K562 (cell line): Measurements from ENCODE around the gene OR10G4. TPM values are rescaled to one million over a fixed set of nuclear protein-coding genes. Genes with fewer than 3 reads are reported as not detected.

Experiments used
- ATF3 ChIP-seq, 2 experiments: fragments of 450-650 bp in 1 of 2; sonication (generic) in 1 of 2; formaldehyde crosslinking in 1 of 2; IDR thresholded peaks in 1 of 2; conservative IDR thresholded peaks in 1 of 2; 2 replicates each; pipeline versions ENCODE4 v1.6.1 to v1.8.1; 2016 to 2023; ENCODE audit warnings: mild to moderate bottlenecking in 2 of 2, moderate library complexity in 2 of 2, inconsistent platforms in 1 of 2, missing genetic modification reagents in 1 of 2
- ATF7 ChIP-seq: fragments of 450-650 bp; IDR thresholded peaks from 2 replicates; pipeline ENCODE4 v1.7.1; 2014; ENCODE audit warnings: mild to moderate bottlenecking, moderate library complexity
- CLOCK ChIP-seq: fragments of 250-450 bp; sonication (Bioruptor Pico); IDR thresholded peaks from 2 replicates; pipeline ENCODE4 v1.4.0; 2020; ENCODE audit warnings: mild to moderate bottlenecking, moderate library complexity, borderline replicate concordance
- DDX20 ChIP-seq: fragments of 450-650 bp; IDR thresholded peaks from 2 replicates; pipeline ENCODE4 v1.6.1; 2016; ENCODE audit warnings: missing genetic modification characterization, low read depth, mild to moderate bottlenecking, missing compliant biosample characterization, moderate library complexity
- GABPB1 ChIP-seq: sonication (generic); formaldehyde crosslinking; IDR thresholded peaks from 2 replicates; pipeline ENCODE4 v1.8.0; 2022; ENCODE audit warnings: mild to moderate bottlenecking, missing genetic modification reagents
- HCFC1 ChIP-seq: IDR thresholded peaks from 2 replicates; pipeline ENCODE4 v1.6.1; 2012; ENCODE audit warnings: low read depth, low read length, improper control_type of control experiment
- HNRNPLL ChIP-seq: fragments of 200-400 bp; formaldehyde crosslinking; IDR thresholded peaks from 2 replicates; pipeline ENCODE4 v1.6.1; 2017; ENCODE audit warnings: low read length, low read depth, mild to moderate bottlenecking; ENCODE audit not compliant: poor library complexity, severe bottlenecking
- MLLT1 ChIP-seq, 2 experiments: fragments of 450-650 bp; IDR thresholded peaks; 2 replicates each; pipeline ENCODE4 v1.6.1; 2016
- MTA1 ChIP-seq: fragments of 450-650 bp; IDR thresholded peaks from 2 replicates; pipeline ENCODE4 v1.6.1; 2017; ENCODE audit warnings: borderline replicate concordance
- PHB2 ChIP-seq: fragments of 450-650 bp; IDR thresholded peaks from 2 replicates; pipeline ENCODE4 v1.6.1; 2017; ENCODE audit warnings: low read depth
- PKNOX1 ChIP-seq: fragments of 450-650 bp; IDR thresholded peaks from 2 replicates; pipeline ENCODE4 v1.6.1; 2016
- RFX1 ChIP-seq: fragments of 450-650 bp; IDR thresholded peaks from 2 replicates; pipeline ENCODE4 v1.6.1; 2016; ENCODE audit warnings: mild to moderate bottlenecking, moderate library complexity
- SLC30A9 ChIP-seq: fragments of 250-450 bp; sonication (Bioruptor Pico); IDR thresholded peaks from 2 replicates; pipeline ENCODE4 v1.8.0; 2022; ENCODE audit warnings: mild to moderate bottlenecking, moderate library complexity
- SMARCB1 ChIP-seq: IDR thresholded peaks from 2 replicates; pipeline ENCODE4 v1.6.1; 2011; ENCODE audit warnings: improper control_type of control experiment, low read depth; ENCODE audit not compliant: insufficient read length
- SOX6 ChIP-seq: fragments of 450-650 bp; IDR thresholded peaks from 2 replicates; pipeline ENCODE4 v1.6.1; 2014; ENCODE audit warnings: mild to moderate bottlenecking
- TAF1 ChIP-seq: IDR thresholded peaks from 2 replicates; pipeline ENCODE4 v1.6.1; 2011; ENCODE audit warnings: mild to moderate bottlenecking, low read length, moderate library complexity; ENCODE audit not compliant: insufficient read depth, control insufficient read depth, severe bottlenecking; ENCODE audit errors: extremely low read depth
- TAF9B ChIP-seq: fragments of 450-650 bp; IDR thresholded peaks from 2 replicates; pipeline ENCODE4 v1.6.1; 2018; ENCODE audit warnings: mild to moderate bottlenecking; ENCODE audit not compliant: partially characterized antibody
- WHSC1 ChIP-seq: IDR thresholded peaks from one replicate; pipeline ENCODE4 v1.6.1; 2012; ENCODE audit warnings: low read length, control low read depth, inconsistent platforms
- ZNF232 ChIP-seq: sonication (generic); formaldehyde crosslinking; IDR thresholded peaks from 2 replicates; pipeline ENCODE4 v1.8.0; 2022; ENCODE audit warnings: mild to moderate bottlenecking, missing genetic modification reagents
- ZNF316 ChIP-seq: fragments of 450-650 bp; IDR thresholded peaks from 2 replicates; pipeline ENCODE4 v1.6.1; 2016
- ZNF766 ChIP-seq: fragments of 200-800 bp; sonication (Bioruptor generic); conservative IDR thresholded peaks from 2 replicates; pipeline ENCODE4 v1.6.1; 2016; ENCODE audit warnings: missing genetic modification characterization, missing compliant biosample characterization
- polyA plus RNA-seq, 8 experiments: library from polyadenylated mRNA; depleted of rRNA in 4 of 8; stranded (reverse) in 5 of 8; unstranded in 3 of 8; fragments of >200 nt; fragmentation: Nextera tagmentation in 2 of 8; fragmentation: Illumina TruSeq in 1 of 8; extraction: Ambion mirVana in 2 of 8; extraction: Trizol in 1 of 8; gene quantifications; 2 replicates each; pipeline versions ENCODE4 v1.2.1 to v1.2.3, GENCODE V29; 2011 to 2014; ENCODE audit warnings: inconsistent platforms in 1 of 8, missing spikeins in 1 of 8
- total RNA-seq, 7 experiments: library from RNA; depleted of rRNA in 6 of 7; stranded (reverse); fragments of >200 nt in 6 of 7; fragmentation: Illumina TruSeq in 2 of 7; extraction: Trizol in 2 of 7; gene quantifications; 2 replicates each; pipeline versions ENCODE4 v1.2.1 to v1.2.3, GENCODE V29; 2011 to 2021; ENCODE audit warnings: low replicate concordance in 1 of 7

The OR10G4 gene
- total and polyA plus RNA-seq, 9 of the 15 experiments (the other 6 are each of a cell fraction or from before 2014, with no cell fraction given), result not detected

GRCh38 chr11:123977731-123978347 lies 35.0 kb upstream of the OR10G4 start, which contains the start of gene OR10S1 (continued):
- no peak for TF ChIP-seq CLOCK (CRISPR knock-in tag)
- no peak for TF ChIP-seq ZNF232
- TF ChIP-seq MLLT1 (IDR thresholded peaks at IDR 0.05), result no peak
- 0 out of 2 replicates have a peak, but pooled peaks have one; percentile 28 for TF ChIP-seq SOX6
- TF ChIP-seq MTA1, result no peak
- no peak for TF ChIP-seq DDX20 (tag)
- no peak for TF ChIP-seq RFX1
- peak; percentile 38; the same call in 1 of the 2 replicates for TF ChIP-seq ATF3 (IDR thresholded peaks at IDR 0.05)
- TF ChIP-seq ATF3 (CRISPR knock-in tag; conservative IDR thresholded peaks at IDR 0.05), result no peak
- peak; percentile 13; the same call in 1 of the 2 replicates for TF ChIP-seq ZNF316
- TF ChIP-seq SMARCB1, result no peak
- TF ChIP-seq TAF1, result no peak
- no peak for TF ChIP-seq GABPB1 (CRISPR knock-in tag)
- TF ChIP-seq TAF9B, result no peak
- no peak for TF ChIP-seq SLC30A9 (CRISPR knock-in tag)
- no peak for TF ChIP-seq PHB2
- TF ChIP-seq HNRNPLL, result no peak
- TF ChIP-seq ATF7, result no peak
- no peak for TF ChIP-seq PKNOX1
- no peak for TF ChIP-seq HCFC1
- no peak for TF ChIP-seq WHSC1
- no peak for TF ChIP-seq ZNF766 (CRISPR knock-in tag)
